HepG2 (cell line): ENCODE measurements around the gene PSD4. TPM values are rescaled to one million over a fixed set of nuclear protein-coding genes. Genes with fewer than 3 reads are reported as not detected.

Experiments used
- ATAC-seq: fragments of 200-7000 bp; cut with Tn5 transposase; 3 replicates; pipeline ENCODE4 v1.9.1; 2020; ENCODE audit warnings: mild to moderate bottlenecking, moderate library complexity
- BruUV-seq: library from RNA; stranded (reverse); fragments of 400-500 nt; replicated peaks from 2 replicates; lab custom pipeline; 2021; lab: Mats Ljungman, UMichigan
- CTCF ChIA-PET: fragments of 300-600 bp; formaldehyde crosslinking; extraction: SDS; loops from one replicate; lab custom pipeline; 2021; ENCODE audit warnings: low total read pairs, inconsistent platforms, low intra/inter-chr PET ratio; lab: Yijun Ruan, JAX
- POLR2A ChIA-PET: fragments of 350-600 bp; sonication (Branson Sonifier 250); formaldehyde crosslinking; loops from one replicate; lab custom pipeline; 2020; ENCODE audit warnings: antibody characterized with exemption, inconsistent platforms; lab: Yijun Ruan, JAX
- DNase-seq: peaks from one replicate; pipeline ENCODE4 v3.0.0-alpha.2; 2015; ENCODE audit warnings: low spot score
- FAIRE-seq: peaks from 3 replicates; lab custom pipeline; 2011; peaks lifted over from hg19 to GRCh38; lab: Jason Lieb, UNC
- H2AFZ ChIP-seq: one replicate; pipeline ENCODE4 v1.6.1; 2011; ENCODE audit warnings: low read length, inconsistent platforms
- H3K27ac ChIP-seq: fragments of 300-600 bp; 3 replicates; pipeline ENCODE4 v1.8.0; 2011; ENCODE audit warnings: mixed run types, mild to moderate bottlenecking, mixed read lengths, low read length, inconsistent platforms; ENCODE audit not compliant: insufficient read depth; ENCODE audit errors: extremely low read length
- H3K27me3 ChIP-seq, 2 experiments: fragments of 200-600 bp in 1 of 2; 2 replicates in 1 of 2; 3 replicates in 1 of 2; pipeline versions ENCODE4 v1.6.0 to v1.8.0; 2011; ENCODE audit warnings: low read length in 2 of 2, mild to moderate bottlenecking in 2 of 2, moderate library complexity in 2 of 2, inconsistent platforms in 1 of 2; ENCODE audit not compliant: insufficient read depth in 2 of 2, control insufficient read depth in 1 of 2
- H3K36me3 ChIP-seq, 2 experiments: fragments of 200-600 bp in 1 of 2; replicated peaks in 1 of 2; 2 replicates in 1 of 2; 3 replicates in 1 of 2; pipeline versions ENCODE4 v1.5.1 to v1.8.0; 2011; ENCODE audit warnings: low read length in 2 of 2, inconsistent platforms in 1 of 2; ENCODE audit not compliant: insufficient read depth in 2 of 2, control insufficient read depth in 1 of 2
- H3K4me1 ChIP-seq: 2 replicates; pipeline ENCODE4 v1.5.1; 2012; ENCODE audit warnings: low read length, inconsistent platforms; ENCODE audit not compliant: insufficient read depth
- H3K4me2 ChIP-seq: 2 replicates; pipeline ENCODE4 v1.6.0; 2011; ENCODE audit warnings: low read depth, low read length, inconsistent platforms
- H3K4me3 ChIP-seq, 3 experiments: fragments of 200-600 bp in 1 of 3; sonication (generic), shearing (Covaris generic) in 1 of 3; replicated peaks in 1 of 3; 2 replicates each; pipeline ENCODE4 v1.5.1; 2011 to 2016; ENCODE audit warnings: low read length in 3 of 3, inconsistent platforms in 2 of 3, low read depth in 2 of 3, mild to moderate bottlenecking in 2 of 3, control low read depth in 1 of 3, mixed read lengths in 1 of 3; ENCODE audit not compliant: insufficient read depth in 1 of 3
- H3K79me2 ChIP-seq: one replicate; pipeline ENCODE4 v1.6.1; 2011; ENCODE audit warnings: low read length, inconsistent platforms; ENCODE audit not compliant: insufficient read depth
- H3K9ac ChIP-seq: 2 replicates; pipeline ENCODE4 v1.6.0; 2011; ENCODE audit warnings: mild to moderate bottlenecking, low read depth, low read length, inconsistent platforms; ENCODE audit not compliant: insufficient read depth
- H3K9me3 ChIP-seq: 2 replicates; pipeline ENCODE4 v1.5.1; 2012; ENCODE audit warnings: mild to moderate bottlenecking, low read length
- H4K20me1 ChIP-seq: 2 replicates; pipeline ENCODE4 v1.6.0; 2011; ENCODE audit warnings: inconsistent platforms, mild to moderate bottlenecking, low read length, moderate library complexity; ENCODE audit not compliant: insufficient read depth
- CHD4 ChIP-seq: fragments of 200-600 bp; sonication (generic); IDR thresholded peaks from 2 replicates; pipeline ENCODE4 v1.7.0; 2017; ENCODE audit warnings: mild to moderate bottlenecking, low read length, borderline replicate concordance
- HMGA1 ChIP-seq: sonication (generic); formaldehyde crosslinking; conservative IDR thresholded peaks from 2 replicates; pipeline ENCODE4 v1.4.0; 2020; ENCODE audit warnings: missing genetic modification reagents
- PPARG ChIP-seq: conservative IDR thresholded peaks from 2 replicates; pipeline ENCODE4 v1.6.1; 2016; ENCODE audit warnings: missing biosample characterization, missing genetic modification reagents
- SMC3 ChIP-seq: IDR thresholded peaks from 2 replicates; pipeline ENCODE4 v1.6.1; 2011; ENCODE audit warnings: low read length, improper control_type of control experiment
- SYNCRIP ChIP-seq: fragments of 200-400 bp; formaldehyde crosslinking; IDR thresholded peaks from 2 replicates; pipeline ENCODE4 v1.6.1; 2018; ENCODE audit warnings: mild to moderate bottlenecking, low read depth, low read length; ENCODE audit not compliant: insufficient read depth
- WIZ ChIP-seq: sonication (generic); formaldehyde crosslinking; IDR thresholded peaks from 2 replicates; pipeline ENCODE4 v1.5.1; 2020; ENCODE audit warnings: mild to moderate bottlenecking, missing genetic modification reagents
- ZMYM4 ChIP-seq: sonication (generic); formaldehyde crosslinking; IDR thresholded peaks from 2 replicates; pipeline ENCODE4 v1.8.1; 2023; ENCODE audit warnings: mild to moderate bottlenecking, missing genetic modification reagents
- ZNF280D ChIP-seq: sonication (generic); formaldehyde crosslinking; IDR thresholded peaks from 2 replicates; pipeline ENCODE4 v1.5.1; 2020; ENCODE audit warnings: mild to moderate bottlenecking, missing genetic modification reagents
- ZNF337 ChIP-seq: sonication (generic); formaldehyde crosslinking; IDR thresholded peaks from 2 replicates; pipeline ENCODE4 v1.5.1; 2020; ENCODE audit warnings: missing genetic modification reagents, low read depth, mild to moderate bottlenecking, borderline replicate concordance
- ZNF709 ChIP-seq: sonication (generic); formaldehyde crosslinking; IDR thresholded peaks from 2 replicates; pipeline ENCODE4 v1.5.0; 2020; ENCODE audit warnings: mild to moderate bottlenecking, missing genetic modification reagents
- WGBS: methylation state at CpG from one replicate; pipeline ENCODE4 v1.1.6; 2017; ENCODE audit warnings: low lambda C conversion rate; 5-methylcytosine and 5-hydroxymethylcytosine counted together
- in situ Hi-C: cut with HindIII; loops from 2 replicates; pipeline ENCODE4 v1.10.0; 2017; ENCODE audit warnings: low pct_unique_long_range_greater_than_20kb; ENCODE audit not compliant: extremely low pct_ligation_motif_present
- intact Hi-C: fragments of 100-400 bp; cut with micrococcal nuclease; formaldehyde crosslinking; loops from one replicate; pipeline ENCODE4 v1.10.0; 2022; ENCODE audit not compliant: unreplicated experiment
- polyA plus RNA-seq, 8 experiments: library from polyadenylated mRNA; depleted of rRNA in 3 of 8; stranded (reverse) in 7 of 8; unstranded in 1 of 8; fragments of >200 nt; fragmentation: Illumina TruSeq in 4 of 8; extraction: Trizol in 4 of 8; gene quantifications; 2 replicates each; pipeline versions ENCODE4 v1.2.1 to v1.2.3, GENCODE V29; 2011 to 2016; ENCODE audit warnings: low read depth in 4 of 8, missing spikeins in 1 of 8, mixed read lengths in 1 of 8; ENCODE audit not compliant: insufficient read depth in 1 of 8
- total RNA-seq, 5 experiments: library from RNA; depleted of rRNA; stranded (reverse); fragments of >200 nt; fragmentation: Illumina TruSeq; extraction: Trizol; gene quantifications; 2 replicates each; pipeline ENCODE4 v1.2.3, GENCODE V29; 2016; ENCODE audit warnings: low read depth in 1 of 5

The PSD4 gene
- total and polyA plus RNA-seq, 2 of the 13 experiments (the other 11 are each of a cell fraction or from before 2014, with no cell fraction given) = 5.8 to 9.4 TPM

DNA sequence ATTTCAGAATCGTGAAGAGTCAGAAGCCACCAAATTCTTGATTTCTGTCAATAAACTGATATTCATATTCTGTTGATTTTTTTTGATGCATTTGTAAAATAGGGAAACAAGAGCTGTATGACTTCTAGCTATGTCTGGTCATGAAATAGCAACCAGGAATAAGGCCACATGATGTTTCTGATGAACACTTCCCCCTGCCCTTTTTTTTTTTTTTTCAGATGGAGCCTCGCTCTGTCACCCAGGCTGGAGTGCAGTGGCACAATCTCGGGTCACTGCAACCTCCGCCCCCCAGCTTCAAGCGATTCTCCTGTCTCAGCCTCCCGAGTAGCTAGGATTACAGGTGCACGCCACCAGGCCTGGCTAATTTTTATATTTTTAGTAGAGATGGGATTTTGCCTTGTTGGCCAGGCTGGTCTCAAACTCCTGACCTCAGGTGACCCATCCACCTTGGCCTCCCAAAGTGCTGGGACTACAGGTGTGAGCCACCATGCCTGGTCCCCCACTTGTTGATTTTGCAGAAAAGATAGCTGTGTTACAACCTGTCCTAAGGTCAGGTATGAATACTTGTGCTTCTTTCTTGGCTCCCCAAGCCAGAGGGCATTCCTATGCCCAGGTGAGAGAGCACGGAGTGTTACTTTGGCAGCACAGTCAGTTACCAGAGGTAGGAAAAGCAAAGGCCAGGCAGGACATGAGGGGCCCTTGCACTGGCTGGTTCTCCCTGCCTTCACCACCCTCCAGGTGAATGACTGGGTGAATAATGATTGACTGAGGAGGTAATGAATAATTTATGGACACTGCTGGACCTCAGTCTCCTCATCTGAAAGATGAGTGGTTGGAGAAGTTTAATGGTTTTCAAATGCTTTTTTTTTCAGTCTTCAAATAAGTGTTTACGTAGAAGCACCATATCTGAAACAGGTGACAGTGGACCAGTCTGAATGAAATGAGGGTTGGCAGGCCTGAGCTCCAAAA is 65.4 kb downstream of the PSD4 start:
- no peak for TF ChIP-seq ZNF337
- no peak for TF ChIP-seq PPARG (CRISPR knock-in tag)
- TF ChIP-seq ZNF280D (CRISPR knock-in tag) = no peak
- no peak for TF ChIP-seq CHD4
- no peak for TF ChIP-seq ZNF709 (CRISPR knock-in tag)
- TF ChIP-seq ZMYM4 (CRISPR knock-in tag) = no peak
- TF ChIP-seq SYNCRIP = no peak
- no peak for TF ChIP-seq HMGA1 (CRISPR knock-in tag)
- TF ChIP-seq WIZ = no peak
- TF ChIP-seq SMC3 = no peak
- 87% methylated on average over 9 of the region's 9 CpGs for WGBS
- FAIRE-seq (no peak), DNase-seq (no peak), ATAC-seq (no peak)
- ChIA-PET POLR2A (interaction anchor here (1.4 to 2.4 kb wide), 7 partner anchors 9 to 48 kb away, joined by 5 to 24 read pairs (median 8); no protein-coding TSS in a partner anchor), CTCF (no interaction called here)
- H3K27ac ChIP-seq = no peak overlapping the region
- H3K9me3 ChIP-seq = no peaks in the 10 kb centered on the region
- no TSS peak for BruUV-seq
- in situ Hi-C loops = no loop called here
- H3K36me3 ChIP-seq = no peaks in the 10 kb centered on the region
- no peaks in the 10 kb centered on the region; a peak in 1 of 5 replicates for H3K27me3 ChIP-seq
- H3K79me2 ChIP-seq = no peaks in the 10 kb centered on the region
- intact Hi-C loops = no loop called here
- H4K20me1 ChIP-seq = no peaks in the 10 kb centered on the region
- peaks cover 65% of the 10 kb centered on the region for H3K4me1 ChIP-seq
- no peak overlapping the region for H3K9ac ChIP-seq
- H2AFZ ChIP-seq = no peak overlapping the region
- no peak overlapping the region for H3K4me3 ChIP-seq
- H3K4me2 ChIP-seq = no peak overlapping the region
